Hematopoietic multipotent progenitor cell (in vitro differentiated cells): ENCODE results near the gene TIAM2. TPM values are rescaled to one million over a fixed set of nuclear protein-coding genes. Genes with fewer than 3 reads are reported as not detected.
"Not testable (repeated sequence)": the region's sequence is repeated elsewhere in the genome, so short reads cannot be mapped to it uniquely, and the experiment has no call there.

Experiments
- DNase-seq, 3 donors: peaks; one replicate each; pipeline ENCODE4 v3.0.0-alpha.2; 2011 to 2015; ENCODE audit warnings: low read depth in 2 of 3, low spot score in 2 of 3
- total RNA-seq: library from RNA; depleted of rRNA; stranded (reverse); fragments of >200 nt; gene quantifications from one replicate; pipeline ENCODE4 v1.2.3, GENCODE V29; 2012

Gene TIAM2
- total RNA-seq, 1 donor: 1.1 TPM

DNA sequence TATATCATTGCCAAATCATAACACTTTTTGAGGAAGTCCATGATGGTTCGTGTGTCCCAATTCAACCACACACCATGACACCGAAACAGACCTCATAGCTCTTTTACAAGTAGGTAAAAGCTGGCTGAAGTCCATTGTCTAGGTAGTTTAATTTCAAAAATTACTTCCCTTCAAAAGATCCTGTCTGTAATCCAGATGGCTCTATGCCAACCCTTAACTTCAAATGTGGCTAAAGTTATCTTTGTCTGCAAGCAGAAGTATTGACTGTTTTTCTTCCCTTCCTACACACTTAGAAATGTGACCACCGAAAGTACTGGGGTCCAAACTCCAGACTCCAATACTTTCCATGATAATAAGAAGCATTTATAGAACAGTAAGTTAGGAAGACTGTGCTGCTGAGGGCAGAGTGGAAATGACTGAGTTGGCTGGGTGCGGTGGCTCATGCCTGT lies 8.3 kb upstream of the TIAM2 start:
- peak in 1 of 3 donors; percentile 68 for DNase-seq

DNA sequence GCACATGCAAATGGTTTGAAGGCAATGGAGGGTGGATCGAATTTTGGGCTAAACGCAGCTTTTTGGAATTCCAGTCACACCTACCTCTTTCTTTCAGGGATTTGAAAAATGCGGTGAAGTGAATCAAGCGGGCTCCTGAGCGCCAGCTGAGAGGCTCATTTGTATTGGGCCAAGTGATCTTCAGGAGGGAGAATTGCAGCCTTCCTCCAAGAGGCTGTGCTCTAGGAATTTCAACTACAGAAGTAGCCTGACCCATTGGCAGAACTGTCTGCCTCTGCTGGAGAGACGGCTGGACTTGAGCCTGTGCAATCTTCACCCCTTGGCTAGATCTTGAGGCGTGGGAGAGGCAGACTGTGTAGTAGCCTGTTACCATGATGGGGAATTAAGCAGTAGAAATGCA lies 5.7 kb upstream of the TIAM2 start:
- DNase-seq: no peak

- no peak for DNase-seq
These were observed 3.9 kb upstream of the TIAM2 start for GRCh38 chr6:154991207-154991606.

- DNase-seq: no peak
These were observed 2.1 kb upstream of the TIAM2 start for GRCh38 chr6:154993026-154993425.

DNA sequence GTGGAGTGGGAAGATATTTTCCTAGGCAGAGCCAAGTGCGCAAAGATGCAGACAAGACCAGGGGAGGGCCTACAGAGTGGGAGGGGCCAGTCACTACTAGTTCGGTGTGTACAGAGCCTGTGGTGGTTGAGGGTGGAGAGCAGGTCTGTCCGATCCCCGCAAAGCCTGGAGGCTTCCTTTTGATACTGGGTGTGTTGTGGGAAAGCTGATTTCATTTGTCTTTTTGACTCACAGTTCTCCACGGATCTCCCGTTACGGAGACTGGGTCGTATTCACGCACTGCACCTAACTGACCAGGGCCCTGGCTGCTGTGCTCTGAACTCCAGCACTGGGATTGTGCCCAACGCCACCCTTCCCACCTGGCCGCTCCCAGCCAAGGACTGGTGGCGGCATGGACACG lies 1.4 kb upstream of the TIAM2 start:
- DNase-seq: no peak

DNA sequence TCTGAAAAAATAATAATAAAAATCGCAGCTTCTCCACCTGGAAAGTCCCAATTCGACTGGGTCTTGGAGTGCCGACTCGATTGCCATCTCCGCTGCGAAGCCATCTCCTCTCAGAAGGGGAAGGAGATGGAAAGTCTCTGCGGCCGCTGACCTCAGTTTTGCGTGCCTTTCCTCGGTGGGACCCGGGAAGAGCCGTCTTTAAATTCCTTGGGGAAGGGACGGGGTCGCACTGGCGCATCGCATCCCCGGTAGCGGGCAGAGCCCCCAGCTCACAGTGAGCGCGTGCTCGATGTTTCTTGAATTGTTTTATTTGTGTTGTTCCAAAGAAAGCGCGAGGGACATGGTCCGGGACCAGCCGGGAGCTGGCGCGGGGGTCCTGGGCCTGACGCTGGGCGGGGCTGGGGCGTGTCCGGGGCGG lies 270 bp upstream of the TIAM2 start:
- no peak for DNase-seq

DNA sequence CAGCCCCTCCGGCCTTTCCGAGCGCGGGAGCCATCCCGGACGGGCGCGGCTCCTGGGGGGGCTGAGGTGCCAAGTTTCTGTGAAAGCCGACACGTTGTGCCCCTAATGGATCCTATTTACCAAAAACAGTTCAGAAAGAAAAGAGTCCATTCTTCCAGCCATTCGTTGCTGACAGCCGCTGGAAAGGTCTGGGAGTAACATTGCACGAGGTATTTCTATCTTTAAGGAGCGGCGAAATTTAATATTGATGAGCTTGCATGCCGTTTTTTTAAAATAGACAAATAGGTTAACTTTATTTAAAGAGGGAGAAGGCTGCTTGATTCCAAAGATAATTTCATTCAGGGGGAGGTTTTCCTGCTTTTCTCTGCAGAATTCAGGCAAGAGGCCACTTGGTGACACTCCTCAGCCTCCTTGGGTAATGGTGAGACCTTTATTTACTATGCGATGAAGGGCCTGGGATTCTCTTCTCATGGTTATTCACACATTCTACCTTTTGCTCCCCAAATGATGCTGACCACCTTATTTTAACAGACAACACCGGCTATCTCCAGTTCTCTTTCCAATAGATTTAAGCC lies 988 bp downstream of the TIAM2 start:
- no peak for DNase-seq

- DNase-seq: no peak
These were observed 1.8 kb downstream of the TIAM2 start for GRCh38 chr6:154996841-154997311.

- no peak for DNase-seq
These were observed 3.7 kb downstream of the TIAM2 start for GRCh38 chr6:154998855-154999254.

DNA sequence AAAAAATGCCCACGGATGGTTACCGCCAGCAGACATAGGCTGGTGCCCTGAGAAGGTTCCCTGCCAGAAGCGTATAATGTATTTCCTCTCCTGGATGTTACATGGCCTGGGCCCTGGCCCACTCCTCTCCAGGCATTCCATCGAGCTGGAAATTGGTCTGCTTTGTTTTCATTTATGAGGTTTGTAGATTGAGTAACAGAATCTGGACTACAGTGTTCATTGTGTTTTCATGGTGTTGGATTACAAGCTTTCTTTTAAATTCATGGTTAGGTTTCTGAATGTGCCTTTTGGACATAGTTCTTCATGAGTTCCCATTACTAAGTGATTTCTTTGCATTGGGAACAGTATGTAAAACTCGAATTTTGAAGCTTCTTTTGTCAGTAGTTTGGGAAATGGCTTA lies 6.4 kb downstream of the TIAM2 start:
- DNase-seq: no peak

- no peak for DNase-seq
These were observed 6.8 kb downstream of the TIAM2 start for GRCh38 chr6:155001934-155002333.

DNA sequence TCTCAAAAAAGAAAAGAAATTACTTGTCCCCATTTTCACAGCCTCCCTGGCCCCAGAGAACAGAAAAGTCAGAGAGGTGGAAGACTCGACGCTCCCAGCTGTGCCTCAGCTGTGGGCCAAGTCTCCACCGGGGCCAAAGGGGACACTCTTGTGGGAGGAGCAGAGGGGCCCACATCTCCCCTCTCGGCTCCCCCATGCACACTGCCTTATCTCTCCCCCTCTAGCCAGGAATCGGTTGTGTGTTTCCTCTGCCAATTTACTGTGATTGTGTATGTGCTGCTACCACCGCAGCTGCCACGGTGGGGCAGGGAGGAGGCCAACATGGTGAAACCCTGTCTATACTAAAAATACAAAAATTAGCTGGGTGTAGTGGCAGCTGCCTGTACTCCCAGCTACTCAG lies 8.4 kb downstream of the TIAM2 start:
- DNase-seq: peak in 2 of 3 donors; percentile 22 to 36

DNA sequence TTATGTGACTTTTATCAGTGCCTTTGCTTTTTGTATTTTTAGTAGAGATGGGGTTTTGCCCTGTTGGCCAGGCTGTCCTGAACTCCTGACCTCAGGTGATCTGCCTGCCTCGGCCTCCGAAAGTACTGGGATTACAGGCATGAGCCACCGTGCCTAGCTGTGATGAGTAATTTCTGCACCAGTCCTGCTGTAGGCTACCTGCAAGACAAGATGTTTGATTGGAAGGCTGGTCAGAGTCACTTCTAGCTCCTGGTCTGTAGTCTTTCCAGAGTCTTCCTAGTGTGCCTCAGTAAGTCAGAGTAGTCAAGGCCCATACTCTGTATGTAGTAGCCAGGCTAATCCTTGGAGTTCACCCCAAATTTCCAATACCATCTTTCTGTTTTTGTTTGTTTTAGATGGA lies 8.9 kb downstream of the TIAM2 start:
- no peak for DNase-seq

DNA sequence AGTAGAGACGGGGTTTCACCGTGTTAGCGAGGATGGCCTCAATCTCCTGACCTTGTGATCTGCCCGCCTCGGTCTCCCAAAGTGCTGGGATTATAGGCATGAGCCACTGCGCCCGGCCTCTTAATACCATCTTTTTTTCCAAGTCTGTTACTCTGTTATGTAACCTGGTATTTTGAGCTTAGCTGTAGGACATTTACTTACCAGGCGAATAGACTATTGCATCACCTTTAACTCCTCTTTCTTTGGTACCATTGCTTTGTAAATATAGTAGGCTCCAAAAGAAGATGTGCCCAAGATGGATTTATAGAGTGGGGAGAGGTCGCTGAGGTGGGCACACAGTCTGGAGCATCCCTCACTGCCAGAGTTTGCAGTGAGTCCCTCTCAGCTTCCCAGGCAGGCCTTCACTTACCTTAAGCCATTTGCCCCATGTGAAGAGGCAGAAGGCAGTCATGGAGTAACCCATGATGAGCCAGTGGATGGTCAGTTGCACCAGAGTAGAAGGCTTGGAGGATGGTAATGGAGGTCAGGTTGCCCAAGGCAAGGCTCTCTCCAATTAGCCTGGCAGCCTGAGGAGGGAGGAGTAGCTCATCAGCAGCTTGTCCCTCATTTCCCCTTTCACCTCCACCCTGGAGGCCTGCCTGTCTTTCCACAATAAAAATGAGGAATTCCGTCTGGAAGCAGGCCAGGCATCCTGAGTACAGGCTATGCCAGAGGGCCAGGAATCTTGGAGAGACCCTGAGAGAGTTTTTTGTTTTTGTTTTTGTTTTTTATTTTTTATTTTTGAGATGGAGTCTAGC lies 9.7 kb downstream of the TIAM2 start:
- DNase-seq: no peak

DNA sequence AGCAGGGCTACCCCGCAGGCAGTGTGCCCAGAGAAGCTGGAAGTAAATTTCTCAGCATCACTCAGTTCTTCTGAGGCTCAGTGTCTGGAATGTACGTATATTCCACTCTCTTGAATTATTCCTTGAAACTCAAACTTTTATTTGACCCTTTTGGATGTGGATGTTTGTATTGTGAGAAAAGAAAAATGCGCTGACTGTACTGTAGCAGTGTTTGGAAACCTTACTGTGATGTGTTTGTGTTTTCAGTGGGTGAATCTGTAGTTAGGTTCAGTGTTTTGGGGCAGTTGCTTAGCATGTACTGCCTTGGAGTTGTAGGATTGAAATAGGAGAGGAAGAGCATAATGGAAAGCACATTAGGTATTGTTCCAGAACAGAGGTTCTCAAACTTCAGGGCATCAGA lies 13.5 kb downstream of the TIAM2 start:
- no peak for DNase-seq

- DNase-seq: no peak
These were observed 15.8 kb downstream of the TIAM2 start for GRCh38 chr6:155010940-155011339.

- no peak for DNase-seq
These were observed 16.7 kb downstream of the TIAM2 start for GRCh38 chr6:155011809-155012291.

DNA sequence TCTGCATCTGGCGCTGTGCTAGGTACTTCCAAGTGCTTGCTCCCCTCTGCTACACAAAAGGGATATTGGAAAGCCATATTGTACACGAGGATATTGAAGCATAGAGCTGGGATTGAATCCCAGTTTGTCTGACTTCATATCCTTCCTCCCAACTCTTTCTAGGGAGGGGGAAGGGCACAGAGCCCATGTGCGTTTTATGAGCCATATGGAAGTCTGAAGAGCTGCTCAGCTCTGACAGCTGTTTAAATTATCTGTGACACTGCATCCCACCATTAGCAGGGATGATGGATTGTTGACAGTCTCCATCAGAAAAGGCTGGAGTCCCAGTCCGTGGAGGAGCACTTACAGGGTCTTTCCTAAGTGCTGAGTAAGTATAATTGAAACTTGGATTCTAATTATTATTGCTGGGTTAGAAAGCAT lies 18.4 kb downstream of the TIAM2 start:
- no peak for DNase-seq

GRCh38 chr6:155014137-155014536 lies 19.0 kb downstream of the TIAM2 start:
- DNase-seq: no peak

- no peak for DNase-seq
These were observed 19.7 kb downstream of the TIAM2 start for GRCh38 chr6:155014670-155015300.

DNA sequence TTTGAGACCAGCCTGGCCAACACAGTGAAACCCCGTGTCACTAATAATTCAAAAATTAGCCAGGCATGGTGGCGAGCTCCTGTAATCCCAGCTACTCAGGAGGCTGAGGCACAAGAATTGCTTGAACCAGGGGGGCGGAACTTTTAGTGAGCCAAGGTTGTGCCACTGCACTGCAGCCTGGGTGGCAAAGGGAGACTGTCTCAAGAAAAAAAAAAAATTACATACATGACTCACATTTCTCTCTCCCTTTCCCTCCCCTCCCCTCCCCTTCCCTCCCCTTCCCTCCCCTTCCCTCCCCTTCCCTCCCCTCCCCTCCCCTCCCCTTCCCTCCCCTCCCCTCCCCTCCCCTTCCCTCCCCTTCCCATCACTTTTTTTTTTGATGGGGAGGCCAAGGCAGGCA lies 23.3 kb downstream of the TIAM2 start:
- DNase-seq: not testable (repeated sequence)

DNA sequence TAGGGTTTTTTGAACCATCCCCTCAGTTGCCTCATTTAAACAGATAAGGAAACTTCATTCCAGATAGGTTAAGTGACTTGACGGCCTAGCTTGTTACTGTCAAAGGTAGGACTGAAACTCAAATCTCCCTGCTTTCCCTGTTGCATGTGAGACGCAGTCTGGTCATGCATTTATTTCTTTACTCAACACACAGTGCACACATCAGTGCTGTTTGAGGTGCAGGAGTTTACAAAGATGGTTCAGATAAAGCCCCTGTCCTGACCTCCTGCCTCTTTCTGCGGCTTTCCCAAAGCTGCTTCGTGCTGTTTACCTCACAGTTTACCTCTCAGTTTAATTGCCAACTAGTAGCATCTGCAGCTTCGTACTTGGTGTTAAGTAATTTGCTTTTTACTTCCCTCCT lies 26.6 kb downstream of the TIAM2 start:
- DNase-seq: no peak
